ENCODE results near the gene MOB3B.

MOB3B gene

DNA sequence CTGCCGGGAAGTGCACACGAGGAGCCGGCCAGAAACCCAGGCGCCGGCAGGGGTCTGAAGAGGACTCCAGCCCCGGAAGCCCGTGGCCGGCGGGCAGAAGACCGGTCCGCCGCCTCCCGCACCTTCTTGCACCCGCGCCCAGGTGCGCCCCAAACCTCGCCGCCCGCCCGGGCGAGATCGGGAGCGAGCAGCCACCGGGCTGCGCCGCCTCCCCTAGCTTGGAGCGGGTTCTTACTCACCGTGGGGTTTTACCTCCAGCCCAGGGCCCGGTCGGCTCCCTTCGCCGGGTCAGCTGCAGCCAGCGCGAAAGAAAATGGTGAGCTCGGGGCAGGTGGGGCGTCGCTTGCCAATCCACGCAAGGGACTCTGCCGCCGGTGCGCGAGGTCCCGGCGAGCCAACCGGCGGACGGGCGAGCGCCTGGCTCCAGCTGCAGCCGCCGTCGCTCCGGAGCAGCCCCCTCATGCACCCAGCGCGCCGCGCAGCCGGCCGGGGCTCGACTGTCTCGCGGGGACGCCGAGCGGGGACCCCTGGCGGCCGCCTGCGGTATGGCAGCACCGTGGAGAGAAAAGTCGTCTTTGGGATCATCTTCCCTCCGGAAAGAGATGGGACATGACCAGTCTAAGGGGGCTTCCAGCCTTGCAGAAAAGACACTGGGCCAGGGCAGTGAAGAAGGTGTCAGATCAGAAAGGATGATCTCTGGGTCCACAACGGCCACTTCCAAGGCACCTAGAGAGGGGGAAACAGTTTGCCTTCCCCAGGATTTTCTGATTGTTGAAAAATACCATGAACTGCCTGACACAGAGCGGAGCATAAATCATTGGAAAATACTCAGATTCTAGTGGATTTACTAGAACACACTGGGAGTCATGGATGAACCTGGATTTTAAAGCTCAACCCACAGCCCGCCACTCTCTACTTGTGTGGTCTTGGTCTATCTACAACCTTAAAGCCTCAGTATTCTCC, at the start of gene MOB3B:
Gene MOB3B, minus strand, starts transcription at position 499 of the 963 bp plus-strand sequence. CDS start 74,264 bp downstream, outside the sequence.
- DNase-seq: peak; percentile 30

DNA sequence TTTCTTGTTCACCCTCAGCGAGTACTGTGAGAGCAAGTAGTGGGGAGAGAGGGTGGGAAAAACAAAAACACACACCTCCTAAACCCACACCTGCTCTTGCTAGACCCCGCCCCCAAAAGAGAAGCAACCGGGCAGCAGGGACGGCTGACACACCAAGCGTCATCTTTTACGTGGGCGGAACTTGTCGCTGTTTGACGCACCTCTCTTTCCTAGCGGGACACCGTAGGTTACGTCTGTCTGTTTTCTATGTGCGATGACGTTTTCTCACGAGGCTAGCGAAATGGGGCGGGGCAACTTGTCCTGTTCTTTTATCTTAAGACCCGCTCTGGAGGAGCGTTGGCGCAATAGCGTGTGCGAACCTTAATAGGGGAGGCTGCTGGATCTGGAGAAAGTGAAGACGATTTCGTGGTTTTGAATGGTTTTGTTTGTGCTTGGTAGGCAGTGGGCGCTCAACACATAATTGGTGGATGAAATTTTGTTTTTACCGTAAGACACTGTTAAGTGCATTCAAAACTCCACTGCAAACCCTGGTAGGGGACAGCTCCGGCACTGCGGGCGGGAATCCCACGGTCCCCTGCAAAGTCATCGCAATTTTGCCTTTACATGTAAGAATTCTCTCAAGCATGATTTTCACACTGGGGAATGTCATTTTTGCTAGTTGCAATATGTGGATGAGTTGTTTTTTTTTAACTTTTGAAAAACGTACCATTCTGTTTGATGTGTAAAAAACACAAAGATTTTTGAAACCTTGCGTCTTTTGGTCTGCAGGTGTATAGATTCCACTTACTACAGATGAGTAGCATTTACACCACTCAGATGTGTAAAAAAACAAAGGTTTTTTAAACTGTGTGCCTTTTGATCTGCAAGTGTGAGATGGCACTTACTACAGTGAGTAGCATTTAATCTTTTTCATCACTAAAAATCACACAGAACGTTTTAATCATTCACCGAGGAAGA, 44.3 kb upstream of the MOB3B start:
- peak; percentile 98 for DNase-seq

GRCh38 chr9:27572918-27573633, 43.5 kb upstream of the MOB3B start, which contains the start of gene C9orf72:
TSS of gene C9orf72 (minus strand) at chr9:27573481. CDS start at chr9:27567120, 6,361 bp downstream.
- peak; percentile 66 for DNase-seq

DNA sequence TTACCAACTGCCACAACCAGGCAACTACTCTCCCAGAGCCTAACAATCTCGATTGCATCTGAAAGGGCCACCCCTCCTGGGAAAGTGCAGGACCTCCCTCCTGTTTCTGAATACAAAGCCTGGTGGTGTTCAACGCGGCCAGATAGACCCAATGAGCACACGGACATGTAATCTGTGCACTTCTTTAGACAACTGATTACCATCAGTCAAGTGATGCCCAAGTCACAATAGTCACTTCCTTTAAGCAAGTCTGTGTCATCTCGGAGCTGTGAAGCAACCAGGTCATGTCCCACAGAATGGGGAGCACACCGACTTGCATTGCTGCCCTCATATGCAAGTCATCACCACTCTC, 42.9 kb upstream of the MOB3B start:
- DNase-seq: no peak

GRCh38 chr9:27572061-27572460, 42.4 kb upstream of the MOB3B start:
- no peak for DNase-seq

- no peak for DNase-seq
Measured at GRCh38 chr9:27571011-27571410, 41.4 kb upstream of the MOB3B start.

DNA sequence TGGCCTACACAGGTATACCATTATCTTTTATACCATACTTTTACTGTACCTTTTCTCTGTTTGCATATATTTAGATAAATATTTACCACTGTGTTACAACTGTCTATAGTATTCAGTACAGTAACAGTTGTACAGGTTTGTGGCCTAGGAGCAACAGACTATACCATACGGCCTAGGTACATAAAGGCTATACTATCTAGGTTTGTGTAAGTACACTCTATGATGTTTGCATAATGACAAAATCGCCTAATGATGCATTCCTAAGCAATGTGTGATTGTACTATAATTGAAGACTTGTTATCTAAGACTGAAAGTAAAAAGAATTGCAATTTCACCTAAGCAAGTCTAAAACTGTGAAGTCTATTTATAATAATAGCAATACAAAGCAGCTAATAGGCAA, 39.8 kb upstream of the MOB3B start:
- no peak for DNase-seq

DNA sequence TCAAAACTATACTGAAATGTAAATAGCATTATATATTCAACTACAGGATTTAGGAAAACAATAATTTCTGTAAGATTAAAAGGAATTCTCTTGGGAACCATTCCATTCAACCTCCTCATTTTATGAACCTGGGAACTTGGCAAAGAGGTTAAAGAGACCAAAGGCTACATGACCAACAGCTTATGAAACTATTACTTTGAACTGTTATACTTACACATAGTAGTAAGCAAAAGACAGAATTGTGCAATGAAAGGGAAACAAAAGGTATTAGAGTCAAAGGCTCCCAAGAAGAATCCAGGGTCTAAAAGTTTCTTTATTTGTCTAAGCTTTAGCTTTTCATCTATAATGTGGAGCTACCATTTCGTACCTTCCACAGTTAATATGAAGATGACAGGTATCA, 36.5 kb upstream of the MOB3B start:
- DNase-seq: no peak

DNA sequence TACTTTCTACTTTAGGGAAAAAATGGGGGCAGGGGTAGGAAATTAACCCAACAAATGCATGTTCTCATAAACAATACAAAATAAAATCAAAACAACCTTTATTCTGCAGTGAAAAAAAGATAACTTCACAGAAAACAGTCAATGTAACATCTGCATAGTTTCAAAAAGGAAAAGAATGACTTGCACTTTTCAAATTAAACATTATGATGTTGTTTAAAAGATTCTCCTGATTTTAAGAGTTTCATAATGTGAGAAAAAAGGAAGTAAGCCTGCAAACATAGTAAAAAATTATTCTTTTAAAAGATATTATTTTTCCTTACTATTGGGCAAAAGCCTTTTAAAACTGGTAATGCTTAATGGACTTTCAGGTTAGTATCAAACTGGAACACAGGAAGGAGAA, 36.1 kb upstream of the MOB3B start:
- no peak for DNase-seq

GRCh38 chr9:27564670-27565069, 35.1 kb upstream of the MOB3B start:
- DNase-seq: no peak

DNA sequence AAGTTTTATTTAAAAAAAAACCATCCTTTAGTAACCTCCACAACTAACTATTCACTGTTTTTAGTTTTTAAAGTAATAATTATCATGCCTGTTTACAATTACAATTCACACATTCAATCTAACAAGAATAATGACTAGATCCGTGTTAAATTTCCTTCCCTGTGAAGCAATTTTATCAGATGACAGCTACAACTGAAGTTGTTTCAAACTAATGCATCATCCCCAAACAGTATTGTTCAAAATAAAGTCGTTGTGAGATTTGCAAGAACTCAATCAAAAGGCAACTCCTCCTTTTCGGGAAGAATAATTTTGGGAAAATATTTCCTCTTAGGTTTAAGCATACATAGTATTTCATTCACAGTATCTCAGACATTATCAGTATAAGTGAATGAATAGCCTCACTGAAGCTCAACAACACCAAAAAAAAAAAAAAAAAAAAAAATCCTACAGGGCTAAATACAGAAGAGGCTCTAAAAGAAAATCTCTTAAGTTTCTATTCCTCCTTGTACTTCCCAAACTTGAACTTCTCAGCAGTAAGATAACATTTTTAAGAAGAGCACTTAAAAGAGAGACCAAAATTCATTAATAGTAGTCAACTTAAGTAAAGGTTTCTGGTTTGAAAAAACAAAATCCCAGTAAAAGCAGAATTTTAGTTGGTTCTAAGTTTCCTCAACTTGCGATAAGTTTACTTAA, 34.3 kb upstream of the MOB3B start:
- DNase-seq: no peak

DNA sequence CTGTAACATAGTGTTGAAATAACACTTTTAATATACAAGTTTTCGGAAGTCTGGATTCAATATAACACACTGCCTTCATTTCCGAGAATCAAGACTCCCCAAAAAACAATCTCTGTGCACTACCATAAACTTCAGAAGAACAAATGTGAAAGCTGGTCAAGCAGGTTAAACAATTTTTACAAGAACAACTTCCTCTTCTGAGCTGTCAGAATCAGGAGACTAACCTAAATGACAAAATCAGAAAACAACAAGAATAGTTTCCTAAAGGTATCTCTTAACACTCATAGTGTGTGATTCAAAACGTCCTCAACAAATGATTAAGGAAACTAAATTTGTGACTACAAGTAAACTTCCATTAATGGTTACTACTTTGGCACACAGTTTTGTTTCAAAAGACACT, 32.1 kb upstream of the MOB3B start:
- no peak for DNase-seq

- no peak for DNase-seq
Measured at GRCh38 chr9:27560457-27560856, 30.8 kb upstream of the MOB3B start.

DNA sequence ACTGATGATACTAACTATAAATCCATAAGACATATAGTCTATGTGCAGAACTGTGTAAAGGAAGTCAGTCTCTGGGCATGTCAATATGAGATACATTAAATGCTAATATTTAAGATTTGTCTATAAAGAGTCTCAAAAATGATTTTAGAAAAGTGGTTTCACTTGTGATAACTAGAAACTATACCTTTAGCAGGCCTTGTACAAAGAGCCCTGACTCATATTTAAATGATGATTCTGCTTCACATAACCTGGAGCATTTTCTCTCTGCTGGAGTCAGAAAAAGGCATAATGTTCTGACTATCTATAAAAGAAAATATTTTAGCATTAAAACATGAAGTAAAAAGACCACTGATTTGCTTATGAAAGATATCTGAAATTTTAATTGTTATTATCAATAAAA, 28.7 kb upstream of the MOB3B start:
- no peak for DNase-seq

DNA sequence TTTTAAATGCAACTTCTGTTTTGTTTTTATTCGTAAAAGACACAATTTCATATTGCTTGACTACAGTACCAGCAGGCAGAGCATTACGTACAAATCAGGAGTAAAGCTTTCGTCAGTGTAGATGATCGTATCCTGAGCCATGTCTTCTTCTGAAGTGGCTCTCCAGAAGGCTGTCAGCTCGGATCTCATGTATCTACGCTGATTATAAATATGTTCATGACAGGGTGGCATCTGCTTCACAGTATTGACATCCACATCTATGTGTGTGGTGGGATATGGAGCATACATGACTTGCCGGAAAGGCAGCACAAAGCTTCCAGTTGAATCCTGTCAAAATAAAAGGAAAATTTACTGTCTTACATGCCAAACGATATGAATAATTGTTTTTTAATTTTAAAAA, 26.9 kb upstream of the MOB3B start:
- DNase-seq: no peak

GRCh38 chr9:27554712-27555111, 25.1 kb upstream of the MOB3B start:
- DNase-seq: no peak

- no peak for DNase-seq
Measured at GRCh38 chr9:27549196-27549755, 19.7 kb upstream of the MOB3B start.

DNA sequence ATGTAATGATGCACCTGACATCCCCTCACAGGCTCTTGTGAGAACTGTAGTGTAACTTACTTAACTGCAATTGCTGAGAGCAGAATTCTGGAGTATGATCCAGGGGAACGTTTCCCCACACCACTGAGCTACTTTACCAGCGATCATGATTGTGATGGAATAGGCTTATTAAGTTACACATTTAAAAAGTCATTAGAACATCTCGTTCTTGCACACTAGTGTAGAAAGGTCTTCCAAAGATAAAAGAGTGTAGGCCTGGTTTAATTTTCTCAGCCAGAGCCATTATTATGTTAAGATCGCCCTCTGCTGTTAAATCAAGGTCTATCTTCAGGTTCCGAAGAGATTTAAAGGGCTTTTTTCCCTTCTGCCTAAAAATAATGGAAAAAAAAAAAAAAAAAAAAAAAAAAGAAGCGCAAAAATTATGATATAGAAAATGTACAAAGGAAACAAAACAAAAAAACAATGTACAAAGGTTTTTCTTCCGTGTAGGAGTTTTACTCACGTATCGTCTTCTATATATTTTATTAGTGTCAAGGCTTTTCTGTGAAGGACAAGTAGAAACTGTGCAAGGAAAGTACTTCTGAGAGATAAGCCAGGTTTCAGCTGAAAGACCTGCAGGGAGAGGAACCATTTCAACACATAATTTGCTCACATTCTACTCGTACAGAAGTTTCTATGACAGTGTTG, 18.6 kb upstream of the MOB3B start:
- DNase-seq: no peak

DNA sequence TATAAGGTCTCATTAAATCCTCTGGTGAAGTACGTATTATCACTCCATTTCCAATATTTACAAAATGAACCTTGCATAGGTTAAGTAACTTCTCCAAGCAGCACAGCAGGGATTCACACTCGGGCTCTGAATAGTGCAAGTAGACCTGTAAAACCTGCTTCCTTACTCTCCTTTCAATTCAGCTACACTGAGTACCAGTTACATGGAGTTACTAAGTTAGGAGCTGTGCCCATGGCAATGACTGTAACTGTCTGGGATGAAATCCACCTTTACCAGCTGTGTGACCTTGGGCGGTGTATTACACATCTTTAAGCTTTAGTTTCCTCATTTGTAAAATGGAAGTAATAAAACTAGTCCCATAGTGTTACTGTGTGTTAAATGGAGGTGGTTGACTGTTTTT, 15.9 kb upstream of the MOB3B start:
- DNase-seq: no peak

DNA sequence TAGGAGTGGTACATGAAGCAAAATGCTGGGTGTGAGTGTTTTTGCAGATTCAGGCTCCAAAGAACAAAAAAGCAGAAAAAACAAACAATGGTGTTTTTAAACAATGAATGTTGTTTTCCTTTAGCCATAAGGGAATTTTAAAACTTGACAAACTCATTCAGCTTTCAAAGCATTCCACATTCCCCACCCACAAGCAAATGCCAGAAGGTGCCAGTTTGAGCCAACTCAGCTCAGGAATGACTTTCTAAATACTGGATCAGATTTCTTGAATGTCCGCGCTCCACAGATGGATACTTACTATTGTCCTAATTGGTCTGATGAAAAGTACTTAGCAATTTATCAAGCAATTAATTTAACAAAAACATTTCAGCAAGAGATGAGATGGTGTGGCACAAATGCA, 12.9 kb upstream of the MOB3B start:
- no peak for DNase-seq

- no peak for DNase-seq
Measured at GRCh38 chr9:27541740-27542139, 12.1 kb upstream of the MOB3B start.

Data from NCI-H1048 (cell line).